RPMI8226 (cell line): ENCODE data around the gene MYL5.
A peak's percentile ranks its signal among the peaks of the same experiment; 100 is the strongest.
"Not testable (repeated sequence)": the region's sequence is repeated elsewhere in the genome, so short reads cannot be mapped to it uniquely, and the experiment has no call there.

Experiments used
- DNase-seq: peaks from one replicate; pipeline ENCODE4 v3.0.0-alpha.2; 2015

The MYL5 gene

GRCh38 chr4:687048-687970, 13.0 kb downstream of the MYL5 start:
- no peak for DNase-seq

- DNase-seq, result no peak
Measured at GRCh38 chr4:687971-688853, 13.9 kb downstream of the MYL5 start.

- DNase-seq, result no peak
Measured at GRCh38 chr4:688854-689681, 14.7 kb downstream of the MYL5 start, which contains the start of gene SLC49A3. Gene SLC49A3 (minus strand): TSS chr4:689151. CDS start chr4:689127, 24 bp downstream.

GRCh38 chr4:689723-690122, 15.4 kb downstream of the MYL5 start:
- no peak for DNase-seq

GRCh38 chr4:692771-693554, 18.6 kb downstream of the MYL5 start:
- no peak for DNase-seq

- DNase-seq, result not testable (repeated sequence)
Measured at GRCh38 chr4:694341-694940, 20.1 kb downstream of the MYL5 start.

GRCh38 chr4:699816-700580, 25.7 kb downstream of the MYL5 start:
- no peak for DNase-seq

GRCh38 chr4:700587-701264, 26.4 kb downstream of the MYL5 start:
- DNase-seq, result no peak

- DNase-seq, result no peak
Measured at GRCh38 chr4:702618-703048, 28.3 kb downstream of the MYL5 start.

GRCh38 chr4:703336-704197, 29.2 kb downstream of the MYL5 start:
- DNase-seq, result no peak

- DNase-seq, result no peak
Measured at GRCh38 chr4:704198-704891, 30.0 kb downstream of the MYL5 start.

- DNase-seq, result no peak
Measured at GRCh38 chr4:704971-705277, 30.6 kb downstream of the MYL5 start.

- DNase-seq, result peak; percentile 91
Measured at GRCh38 chr4:705278-706082, 31.1 kb downstream of the MYL5 start, which contains the start of gene PCGF3. Gene PCGF3 (plus strand): TSS chr4:705832. CDS start chr4:733681, 27,849 bp downstream.

GRCh38 chr4:706083-706633, 31.8 kb downstream of the MYL5 start:
- DNase-seq, result not testable (repeated sequence)

- DNase-seq, result no peak
Measured at GRCh38 chr4:706834-707598, 32.7 kb downstream of the MYL5 start.

GRCh38 chr4:707929-708630, 33.7 kb downstream of the MYL5 start:
- no peak for DNase-seq
